Loucy (cell line): Measurements from ENCODE around the gene CTCFL.

Experiments
- H2AFZ ChIP-seq: fragments of 200-600 bp; sonication (generic); 2 replicates; pipeline ENCODE4 v1.6.0; 2016; ENCODE audit warnings: antibody characterized with exemption, mild to moderate bottlenecking, low read length, moderate library complexity
- H3F3A ChIP-seq: fragments of 200-600 bp; 2 replicates; pipeline ENCODE4 v1.6.0; 2016; ENCODE audit warnings: antibody characterized with exemption, low read depth, mild to moderate bottlenecking
- H3K27me3 ChIP-seq: fragments of 200-600 bp; sonication (generic); 2 replicates; pipeline ENCODE4 v1.6.1; 2014; ENCODE audit warnings: low read length, mild to moderate bottlenecking; ENCODE audit not compliant: insufficient read depth, poor library complexity, severe bottlenecking
- H3K36me3 ChIP-seq: fragments of 200-600 bp; sonication (generic); 2 replicates; pipeline ENCODE4 v1.6.1; 2016; ENCODE audit warnings: low read length; ENCODE audit not compliant: insufficient read depth
- H3K4me1 ChIP-seq: fragments of 200-600 bp; sonication (generic); 2 replicates; pipeline ENCODE4 v1.5.1; 2014; ENCODE audit warnings: low read length, mild to moderate bottlenecking; ENCODE audit not compliant: insufficient read depth, poor library complexity, severe bottlenecking
- H3K4me2 ChIP-seq: fragments of 200-600 bp; sonication (generic); 2 replicates; pipeline ENCODE4 v1.6.0; 2014; ENCODE audit warnings: antibody characterized with exemption, low read length, low read depth, mild to moderate bottlenecking; ENCODE audit not compliant: poor library complexity, severe bottlenecking
- H3K4me3 ChIP-seq: fragments of 200-600 bp; sonication (generic); 2 replicates; pipeline ENCODE4 v1.5.1; 2014; ENCODE audit warnings: low read length, mild to moderate bottlenecking, mixed read lengths; ENCODE audit not compliant: poor library complexity, severe bottlenecking
- H3K79me2 ChIP-seq: fragments of 200-600 bp; sonication (generic); 2 replicates; pipeline ENCODE4 v1.6.1; 2014; ENCODE audit warnings: low read length; ENCODE audit not compliant: insufficient read depth
- H3K9ac ChIP-seq: fragments of 200-600 bp; sonication (generic); 2 replicates; pipeline ENCODE4 v1.6.0; 2014; ENCODE audit warnings: mild to moderate bottlenecking, low read depth, low read length, moderate library complexity; ENCODE audit not compliant: poor library complexity, severe bottlenecking
- H3K9me2 ChIP-seq: fragments of 200-600 bp; sonication (generic); replicated peaks from 2 replicates; pipeline ENCODE4 v1.6.1; 2016; ENCODE audit warnings: low read depth, low read length, mixed read lengths
- H3K9me3 ChIP-seq: fragments of 200-600 bp; sonication (generic); 2 replicates; pipeline ENCODE4 v1.6.1; 2014; ENCODE audit warnings: mild to moderate bottlenecking, antibody characterized with exemption, low read length, low read depth; ENCODE audit not compliant: insufficient read depth
- H4K20me1 ChIP-seq: fragments of 200-600 bp; sonication (generic); 2 replicates; pipeline ENCODE4 v1.6.0; 2014; ENCODE audit warnings: antibody characterized with exemption, low read length, mild to moderate bottlenecking; ENCODE audit not compliant: insufficient read depth, poor library complexity, severe bottlenecking
- CTCF ChIP-seq: fragments of 200-600 bp; sonication (generic); conservative IDR thresholded peaks from 2 replicates; pipeline ENCODE4 v1.5.1; 2014; ENCODE audit warnings: mild to moderate bottlenecking, antibody characterized with exemption, low read length
- EZH2phosphoT487 ChIP-seq: fragments of 200-600 bp; IDR thresholded peaks from 2 replicates; pipeline ENCODE4 v1.6.1; 2018; ENCODE audit warnings: antibody characterized with exemption, mild to moderate bottlenecking, moderate library complexity, borderline replicate concordance

CTCFL gene

DNA sequence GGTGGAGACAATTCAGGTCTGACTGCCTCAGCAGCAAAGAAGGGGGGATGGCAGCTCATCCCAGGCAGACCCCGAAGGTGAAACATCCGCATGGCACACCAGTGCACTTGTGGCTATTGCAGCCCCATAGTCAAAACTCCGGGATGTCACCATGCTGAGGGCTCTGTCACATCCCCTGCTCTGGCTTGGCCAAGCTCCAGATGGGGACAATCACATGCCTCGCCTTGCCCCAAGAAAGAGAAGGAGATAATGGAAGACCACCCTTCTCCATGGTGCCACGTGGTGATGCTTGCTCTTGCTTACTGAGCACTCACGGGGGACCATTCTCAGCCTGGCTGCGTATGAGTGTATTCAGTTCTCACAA, 73.5 kb downstream of the CTCFL start:
- H3K4me1 ChIP-seq = peaks cover 54% of the 10 kb centered on the region
- H3K4me3 ChIP-seq = peak overlapping the region; percentile 59
- H3K9ac ChIP-seq = peak overlapping the region; percentile 76
- no peak for TF ChIP-seq CTCF
- no peak for TF ChIP-seq EZH2phosphoT487
- peak overlapping the region; percentile 88 for H3K4me2 ChIP-seq
- peaks cover 16% of the 10 kb centered on the region for H3F3A ChIP-seq
- H2AFZ ChIP-seq = no peak overlapping the region
- H3K9me3 ChIP-seq = no peaks in the 10 kb centered on the region
- H3K79me2 ChIP-seq = no peaks in the 10 kb centered on the region
- no peaks in the 10 kb centered on the region for H4K20me1 ChIP-seq
- H3K36me3 ChIP-seq = no peaks in the 10 kb centered on the region
- no peaks in the 10 kb centered on the region for H3K9me2 ChIP-seq
- no peaks in the 10 kb centered on the region for H3K27me3 ChIP-seq

- no peak overlapping the region for H2AFZ ChIP-seq
- no peaks in the 10 kb centered on the region for H3K36me3 ChIP-seq
- H3K9ac ChIP-seq = peak overlapping the region; percentile 76
- H3K27me3 ChIP-seq = no peaks in the 10 kb centered on the region
- peak overlapping the region; percentile 88 for H3K4me2 ChIP-seq
- peaks cover 16% of the 10 kb centered on the region for H3F3A ChIP-seq
- H3K4me1 ChIP-seq = peaks cover 54% of the 10 kb centered on the region
- H3K9me3 ChIP-seq = no peaks in the 10 kb centered on the region
- no peaks in the 10 kb centered on the region for H3K9me2 ChIP-seq
- no peaks in the 10 kb centered on the region for H4K20me1 ChIP-seq
- no peak for TF ChIP-seq CTCF
- TF ChIP-seq EZH2phosphoT487 = no peak
- no peaks in the 10 kb centered on the region for H3K79me2 ChIP-seq
- H3K4me3 ChIP-seq = peak overlapping the region; percentile 59
Measured at GRCh38 chr20:57450931-57451330, 74.0 kb downstream of the CTCFL start.

DNA sequence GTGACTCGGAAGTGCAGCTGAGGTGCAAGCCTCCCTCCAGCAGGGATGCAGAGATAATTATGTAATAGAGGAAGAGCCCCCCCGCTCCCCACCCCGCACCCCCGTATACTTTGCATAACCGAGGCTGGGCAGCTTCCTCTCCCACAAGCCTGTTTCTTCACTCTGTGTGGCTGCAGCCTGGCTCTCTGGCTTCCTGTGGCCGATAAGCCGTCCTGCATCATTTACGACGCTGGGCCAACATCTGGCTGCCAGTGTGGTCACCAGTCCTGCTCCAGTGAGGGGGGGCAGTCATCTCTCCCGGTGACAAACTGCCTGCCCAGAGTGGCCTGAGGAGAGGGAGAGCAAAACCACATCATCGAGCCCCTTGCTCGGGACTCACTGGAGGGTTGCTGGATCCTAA, 74.5 kb downstream of the CTCFL start:
- Histone ChIP-seq H3K27me3 (no peaks in the 10 kb centered on the region), H3K36me3 (no peaks in the 10 kb centered on the region), H3K9me3 (no peaks in the 10 kb centered on the region), H3K4me1 (peaks cover 54% of the 10 kb centered on the region), H3K4me2 (peak overlapping the region; percentile 88), H3K9ac (peak overlapping the region; percentile 76), H2AFZ (no peak overlapping the region), H3K9me2 (no peaks in the 10 kb centered on the region), H3F3A (peaks cover 16% of the 10 kb centered on the region), H3K79me2 (no peaks in the 10 kb centered on the region), H3K4me3 (peak overlapping the region; percentile 59), H4K20me1 (no peaks in the 10 kb centered on the region)
- TF ChIP-seq CTCF = no peak
- no peak for TF ChIP-seq EZH2phosphoT487
